Activated T-helper 9 cell treated with anti-CD3 and anti-CD28 coated beads, Interleukin-2, amount 50 U/mL, for 16 hours (primary cell): ENCODE data around the gene MEGF11.
A peak's percentile ranks its signal among the peaks of the same experiment; 100 is the strongest.
"Not testable (repeated sequence)": the region's sequence is repeated elsewhere in the genome, so short reads cannot be mapped to it uniquely, and the experiment has no call there.

Experiments used
- DNase-seq: peaks from one replicate; pipeline ENCODE4 v3.0.0-alpha.2; 2020; ENCODE audit warnings: low read depth

Gene MEGF11

GRCh38 chr15:66275352-66275751 lies 21.8 kb upstream of the MEGF11 start:
- DNase-seq: no peak

- DNase-seq: no peak
Measured at GRCh38 chr15:66270932-66271331, 17.4 kb upstream of the MEGF11 start.

DNA sequence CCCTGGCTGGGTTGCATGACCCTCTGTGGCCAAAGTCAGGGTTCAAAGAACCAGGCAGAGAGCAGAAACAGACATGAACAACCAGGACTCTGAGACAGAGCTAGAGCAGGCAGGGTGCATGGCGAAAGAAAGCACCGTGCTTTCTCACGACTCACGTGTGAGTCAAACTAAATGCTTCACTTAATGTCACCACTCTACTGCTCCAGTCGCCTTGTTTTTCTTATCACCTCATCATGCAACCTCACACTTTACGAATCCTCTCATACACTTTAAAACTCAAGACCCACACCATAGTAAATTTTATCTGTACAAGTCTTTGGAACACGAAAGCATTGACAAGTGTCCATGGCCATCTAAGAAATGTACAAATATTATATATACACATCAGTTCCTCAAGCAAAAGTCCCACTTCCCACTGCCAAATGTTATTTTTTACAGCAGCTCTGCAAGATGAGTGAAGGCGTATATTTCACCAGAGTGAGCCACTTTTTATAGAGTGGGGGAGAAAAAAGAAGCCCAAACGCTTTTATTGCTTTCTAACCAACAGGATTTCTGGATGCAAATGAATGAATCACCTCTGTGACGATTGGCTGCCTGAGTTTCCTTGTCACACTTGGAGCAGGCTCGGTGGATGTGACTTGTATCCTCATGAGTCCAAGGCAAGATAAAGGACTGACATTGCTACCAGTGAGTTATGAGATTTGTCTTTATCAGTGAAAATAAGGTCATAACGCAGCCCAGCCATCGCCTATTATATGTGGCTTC lies 16.0 kb upstream of the MEGF11 start:
- no peak for DNase-seq

DNA sequence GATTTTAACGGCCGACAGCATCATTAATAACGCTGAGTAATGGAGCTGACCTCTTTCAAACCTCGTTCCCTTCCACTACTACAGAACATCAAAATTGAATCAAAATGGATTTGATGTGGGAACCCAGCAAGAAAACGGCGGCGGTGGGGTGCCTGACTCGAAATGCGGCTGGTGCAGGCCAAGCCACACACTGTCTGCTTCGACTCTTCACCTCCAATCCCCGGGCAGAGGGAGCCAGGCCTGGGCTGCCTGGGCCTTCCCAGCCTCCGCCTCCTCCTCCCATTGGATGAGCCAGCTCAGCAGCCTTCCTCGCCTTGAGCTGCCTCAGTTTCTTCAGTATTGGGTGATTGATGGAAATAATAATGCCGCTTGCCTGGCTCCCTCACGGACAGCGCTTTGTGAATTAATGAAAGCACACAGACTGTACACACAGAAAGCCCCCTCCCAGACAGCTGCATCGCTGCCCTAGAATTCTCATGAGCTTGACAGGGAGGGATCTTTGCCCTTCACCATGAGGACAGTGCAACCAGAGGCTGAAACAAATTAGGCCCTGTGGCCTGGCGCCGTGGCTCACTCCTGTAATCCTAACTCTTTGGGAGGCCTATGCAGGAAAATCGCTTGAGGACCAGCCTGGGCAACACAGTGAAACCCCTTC lies 11.4 kb upstream of the MEGF11 start:
- DNase-seq: no peak

GRCh38 chr15:66262837-66263236 lies 9.3 kb upstream of the MEGF11 start:
- DNase-seq: not testable (repeated sequence)

- no peak for DNase-seq
Measured at GRCh38 chr15:66261056-66261455, 7.5 kb upstream of the MEGF11 start.

DNA sequence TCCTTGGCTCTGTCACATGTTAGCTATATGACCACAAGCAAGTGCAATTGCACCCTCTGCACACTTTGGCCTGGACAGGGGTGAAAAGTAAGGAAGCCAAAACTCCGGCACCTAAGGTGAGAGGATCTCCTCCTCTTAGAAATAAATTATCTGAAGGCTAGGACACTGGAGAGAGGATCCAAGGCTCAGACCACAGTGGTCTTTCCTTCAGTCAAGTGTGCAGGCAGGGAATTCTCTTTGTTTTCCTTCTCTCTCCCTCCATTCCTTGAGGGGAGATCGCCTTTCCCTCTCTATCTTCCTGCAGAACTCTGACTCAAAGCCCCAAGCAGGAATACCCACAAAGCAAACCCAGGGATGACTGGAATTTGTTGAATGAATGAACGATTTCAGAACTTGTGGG lies 3.1 kb upstream of the MEGF11 start:
- no peak for DNase-seq

- DNase-seq: no peak
Measured at GRCh38 chr15:66254951-66255676, 1.6 kb upstream of the MEGF11 start.

- DNase-seq: no peak
Measured at GRCh38 chr15:66254089-66254950, 770 bp upstream of the MEGF11 start.

GRCh38 chr15:66252685-66253417 lies 699 bp downstream of the MEGF11 start:
- DNase-seq: peak; percentile 8

- DNase-seq: peak; percentile 16
Measured at GRCh38 chr15:66251790-66252684, 1.5 kb downstream of the MEGF11 start.

DNA sequence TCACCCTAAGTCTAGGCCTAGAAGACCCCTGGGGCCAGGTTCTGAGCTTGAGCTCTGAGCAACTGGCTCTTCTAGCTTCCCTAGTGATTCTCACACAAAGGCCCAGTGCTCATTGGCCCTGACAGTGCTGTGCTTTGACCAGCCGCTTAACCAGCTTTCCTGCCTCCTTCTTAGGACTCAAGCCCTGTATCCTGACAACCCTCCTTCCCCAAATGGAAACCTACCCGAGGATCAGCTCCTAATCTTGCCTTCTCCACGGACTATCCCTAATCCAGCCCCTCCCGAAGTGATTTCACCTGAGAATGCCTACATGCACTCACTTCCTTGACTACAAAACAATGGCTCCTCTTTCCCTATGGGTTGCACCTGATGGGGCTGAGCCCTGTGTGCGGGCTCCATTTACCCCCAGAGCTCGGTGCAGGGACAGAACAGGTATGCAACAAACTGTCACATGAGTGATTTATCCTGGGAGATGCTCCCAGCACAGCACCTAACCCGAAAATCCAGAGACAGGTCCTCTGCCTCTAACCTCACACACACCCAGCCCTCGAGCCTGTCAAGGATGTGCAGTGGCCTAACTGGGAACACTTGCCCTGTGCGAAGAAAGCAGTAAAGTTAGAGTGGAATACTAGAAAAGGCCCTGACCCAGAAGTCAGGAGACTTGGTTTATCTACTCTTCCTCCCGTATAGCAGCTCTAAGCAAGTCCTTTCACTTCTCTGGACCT lies 2.3 kb downstream of the MEGF11 start:
- no peak for DNase-seq

GRCh38 chr15:66249605-66250174 lies 3.9 kb downstream of the MEGF11 start:
- DNase-seq: no peak

- DNase-seq: no peak
Measured at GRCh38 chr15:66246937-66247336, 6.6 kb downstream of the MEGF11 start.

GRCh38 chr15:66245832-66246231 lies 7.7 kb downstream of the MEGF11 start:
- not testable (repeated sequence) for DNase-seq

DNA sequence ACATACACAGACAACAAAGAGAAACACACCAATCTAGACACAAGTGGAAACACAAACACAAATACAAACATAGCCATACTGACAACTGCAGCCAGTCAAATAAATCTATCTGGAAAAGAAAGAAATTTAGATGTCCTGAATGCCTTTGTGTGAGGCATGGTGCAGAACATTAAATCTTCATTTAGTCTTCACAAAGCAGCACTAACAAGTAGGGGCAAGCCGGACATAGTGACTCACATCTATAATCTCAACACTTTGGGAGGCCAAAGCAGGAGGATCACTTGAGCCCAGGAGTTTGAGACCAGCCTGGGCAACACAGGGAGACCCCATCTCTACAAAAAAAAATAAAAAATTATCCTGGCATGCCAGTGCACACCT lies 11.7 kb downstream of the MEGF11 start:
- no peak for DNase-seq

GRCh38 chr15:66241087-66241907 lies 12.3 kb downstream of the MEGF11 start:
- no peak for DNase-seq

- no peak for DNase-seq
Measured at GRCh38 chr15:66240240-66240794, 13.2 kb downstream of the MEGF11 start.
